Testis (tissue), 2 donors: Measurements from ENCODE around the gene AAK1.

Experiments used
- CTCF ChIP-seq, 3 experiments: fragments of 450-650 bp in 2 of 3; fragments of 200-600 bp in 1 of 3; sonication (generic) in 1 of 3; IDR thresholded peaks; one replicate each; pipeline ENCODE4 v1.5.1; 2016 to 2019; ENCODE audit warnings: antibody characterized with exemption in 3 of 3, mild to moderate bottlenecking in 2 of 3, moderate library complexity in 1 of 3
- POLR2A ChIP-seq: fragments of 450-650 bp; IDR thresholded peaks from one replicate; pipeline ENCODE4 v1.6.1; 2017; ENCODE audit warnings: antibody characterized with exemption, mild to moderate bottlenecking, moderate library complexity

DNA sequence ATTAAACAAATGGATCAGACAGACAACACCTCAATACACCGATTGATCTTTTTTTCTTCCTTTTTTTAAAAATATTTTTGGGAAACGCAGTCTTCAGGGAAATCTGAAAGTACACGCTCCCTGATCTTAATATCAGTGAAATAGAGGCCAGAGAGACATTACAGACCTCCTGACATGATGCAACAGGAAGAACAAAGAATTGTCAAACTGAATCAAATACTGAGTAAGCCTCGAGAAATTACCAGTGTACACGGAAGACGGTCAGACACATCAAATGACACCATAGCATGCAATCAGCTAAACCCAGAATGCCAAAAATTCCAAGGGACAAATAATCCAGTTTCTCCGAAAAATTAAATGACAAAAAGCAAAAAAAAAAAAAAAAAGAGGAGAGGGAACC lies 126.1 kb downstream of the AAK1 start:
- TF ChIP-seq POLR2A = no peak
- TF ChIP-seq CTCF (IDR thresholded peaks at IDR 0.05) = no peak
